HG03565 (cell line): Measurements from ENCODE around the gene TRAF7.

Experiments
- ATAC-seq: cut with Tn5 transposase; IDR thresholded peaks from one replicate; pipeline ENCODE4 v1.9.1; 2021; ENCODE audit warnings: mild to moderate bottlenecking, moderate library complexity; ENCODE audit not compliant: unreplicated experiment

TRAF7 gene

DNA sequence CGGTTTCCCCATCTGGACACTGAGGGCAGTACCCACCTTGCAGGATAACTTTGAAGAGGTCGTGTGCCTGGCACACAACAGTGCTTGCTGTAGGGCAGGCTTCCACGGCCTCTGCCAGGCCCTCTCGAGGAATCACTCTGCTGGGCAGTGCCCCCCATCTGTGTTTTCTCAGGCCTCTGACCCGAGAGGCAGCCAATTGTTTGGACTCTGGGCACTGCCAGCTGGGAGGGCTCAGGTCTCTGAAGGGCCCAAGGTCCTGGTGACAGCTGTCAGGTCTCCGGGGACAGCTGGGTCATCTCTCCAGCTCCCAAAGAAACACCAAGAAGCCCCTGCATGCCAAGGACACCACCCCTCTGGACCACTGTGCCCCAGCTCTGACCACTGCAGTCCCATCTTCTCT, 8.2 kb upstream of the TRAF7 start:
- no peak for ATAC-seq

DNA sequence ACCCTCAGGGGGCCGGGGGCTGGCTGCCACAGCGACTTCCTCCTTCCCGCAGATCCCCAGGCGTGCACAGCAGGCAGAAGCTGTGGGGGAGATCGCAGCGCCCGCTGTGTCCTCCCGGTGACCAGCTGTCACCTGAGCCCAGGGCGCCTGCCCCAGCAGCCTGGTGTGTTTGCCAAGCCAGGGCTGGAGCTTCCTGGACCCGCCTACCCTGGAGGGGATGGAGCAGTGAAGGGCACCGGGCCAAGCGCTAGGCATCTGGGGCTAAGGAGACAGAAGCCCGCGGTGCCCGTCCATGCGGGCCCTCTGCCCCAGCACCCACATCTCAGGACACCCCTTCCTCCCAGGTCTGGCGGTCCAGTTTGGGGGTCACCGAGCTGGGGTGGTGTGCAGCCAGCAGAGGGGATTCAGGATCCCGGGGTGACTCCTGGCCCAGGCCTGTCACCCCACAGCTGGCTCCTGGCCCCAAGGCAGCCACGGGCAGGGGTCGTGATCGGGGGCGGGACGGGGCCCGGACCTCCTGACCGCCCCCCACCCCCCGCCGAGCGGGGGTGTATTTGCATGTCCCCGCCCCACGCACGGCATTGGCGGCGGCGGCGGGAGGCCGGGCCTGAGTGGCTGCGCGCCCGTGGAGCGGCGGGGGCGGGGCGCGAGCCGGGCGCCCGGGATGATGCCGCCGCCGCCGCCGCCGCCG, 7.5 kb upstream of the TRAF7 start, which contains the start of gene RAB26:
TSS of gene RAB26 (plus strand) at position 645 of the 691 bp plus-strand sequence. CDS start 159 bp downstream, outside the sequence.
- ATAC-seq, result no peak

GRCh38 chr16:2148714-2149629, 6.6 kb upstream of the TRAF7 start:
- no peak for ATAC-seq

GRCh38 chr16:2149630-2150417, 5.8 kb upstream of the TRAF7 start:
- ATAC-seq, result no peak

GRCh38 chr16:2150418-2151187, 5.0 kb upstream of the TRAF7 start:
- no peak for ATAC-seq

DNA sequence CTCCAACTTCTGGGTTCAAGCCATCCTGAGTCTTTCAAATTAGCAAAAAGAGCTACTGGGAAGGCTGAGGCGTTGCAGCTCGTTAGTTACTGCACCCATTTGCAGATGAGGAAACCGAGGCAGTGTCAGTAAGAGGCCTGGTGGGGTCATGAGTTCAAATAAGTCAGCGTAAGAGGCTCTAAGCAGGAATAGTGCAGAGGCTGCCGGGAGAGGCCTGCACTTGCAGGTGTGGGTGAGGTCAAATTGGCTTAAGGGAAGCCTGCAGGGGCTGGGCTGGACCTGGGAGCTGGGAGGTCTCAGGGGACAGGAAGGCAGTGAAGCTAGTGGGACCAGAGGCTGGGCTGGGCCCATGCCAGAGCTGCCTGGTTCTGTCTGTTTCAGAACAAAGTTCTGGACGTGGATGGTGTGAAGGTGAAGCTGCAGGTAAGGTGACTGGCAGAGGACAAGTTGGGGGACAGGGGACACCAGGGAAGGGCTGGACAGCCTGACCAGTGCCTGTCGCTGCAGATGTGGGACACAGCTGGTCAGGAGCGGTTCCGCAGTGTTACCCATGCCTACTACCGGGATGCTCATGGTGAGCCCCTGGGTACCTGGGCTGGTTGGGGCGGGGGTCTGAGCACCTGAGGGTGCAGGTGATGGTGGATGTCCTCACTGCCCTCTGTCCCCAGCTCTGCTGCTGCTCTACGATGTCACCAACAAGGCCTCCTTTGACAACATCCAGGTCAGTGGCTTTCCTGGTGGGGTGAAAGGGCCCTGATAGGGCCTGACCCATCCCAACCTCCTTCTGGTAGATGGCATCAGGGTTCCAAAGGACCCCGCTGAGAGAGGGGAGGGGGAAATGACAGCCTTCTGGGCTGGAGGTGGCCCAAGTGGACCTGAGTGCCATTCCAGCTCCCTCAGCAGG, 4.1 kb upstream of the TRAF7 start:
- ATAC-seq, result no peak

DNA sequence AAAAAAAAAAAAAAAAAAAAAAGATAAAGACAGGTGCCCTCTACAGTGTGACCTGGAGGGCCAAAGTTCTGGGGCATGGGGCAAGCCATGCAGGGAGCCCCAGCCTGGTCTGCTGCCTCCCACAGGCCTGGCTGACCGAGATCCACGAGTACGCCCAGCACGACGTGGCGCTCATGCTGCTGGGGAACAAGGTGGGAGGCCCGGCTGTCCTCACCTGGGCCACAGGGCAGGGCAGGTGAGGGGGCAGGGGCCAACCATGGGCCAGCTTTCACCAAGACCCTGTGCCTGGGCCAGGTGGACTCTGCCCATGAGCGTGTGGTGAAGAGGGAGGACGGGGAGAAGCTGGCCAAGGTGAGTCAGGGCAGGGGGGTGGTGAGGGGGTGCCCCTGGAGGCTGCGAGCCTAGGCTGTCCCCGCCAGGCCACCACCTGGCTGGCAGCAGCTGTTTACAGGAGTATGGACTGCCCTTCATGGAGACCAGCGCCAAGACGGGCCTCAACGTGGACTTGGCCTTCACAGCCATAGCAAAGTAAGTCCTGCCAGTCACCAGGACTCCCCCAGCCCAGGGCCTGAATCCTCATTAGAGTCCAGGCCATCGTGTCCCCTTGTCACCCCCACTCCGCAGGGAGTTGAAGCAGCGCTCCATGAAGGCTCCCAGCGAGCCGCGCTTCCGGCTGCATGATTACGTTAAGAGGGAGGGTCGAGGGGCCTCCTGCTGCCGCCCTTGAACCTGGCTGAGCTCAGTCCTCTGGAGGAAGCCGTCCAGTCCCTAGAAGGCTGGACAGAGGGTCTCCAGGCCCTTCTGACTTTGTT, 2.7 kb upstream of the TRAF7 start:
- no peak for ATAC-seq

DNA sequence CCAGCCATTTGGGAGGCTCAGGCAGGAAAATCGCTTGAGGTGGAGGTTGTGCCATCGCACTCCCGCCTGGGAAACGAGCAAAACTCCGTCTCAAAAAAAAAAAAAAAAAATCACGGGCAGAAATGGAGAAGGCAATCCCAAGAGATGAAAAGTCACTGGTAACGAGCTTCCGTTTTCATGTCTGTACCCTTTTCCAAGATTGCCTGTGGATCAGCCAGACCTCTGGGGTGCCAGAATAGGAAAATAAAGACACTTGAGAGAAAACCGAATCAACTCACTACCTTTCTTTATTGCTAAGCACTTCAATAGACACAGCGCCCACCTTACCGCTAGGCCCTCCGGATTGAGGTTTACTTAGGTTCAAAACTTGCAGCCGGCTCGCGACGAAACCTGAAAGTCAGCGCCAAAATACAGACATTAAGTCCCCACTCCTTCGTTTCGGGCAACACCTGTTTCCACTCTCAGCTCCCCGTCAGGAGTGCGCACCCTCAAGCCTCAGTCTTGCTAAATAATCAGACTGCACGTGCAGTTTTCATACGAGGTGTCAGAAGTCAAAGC, 970 bp upstream of the TRAF7 start:
- ATAC-seq, result no peak

GRCh38 chr16:2155977-2156848, 631 bp downstream of the TRAF7 start:
- no peak for ATAC-seq

- no peak for ATAC-seq
Measured at GRCh38 chr16:2156849-2157224, 1.3 kb downstream of the TRAF7 start.

GRCh38 chr16:2157480-2158261, 2.1 kb downstream of the TRAF7 start:
- no peak for ATAC-seq

GRCh38 chr16:2158262-2158638, 2.7 kb downstream of the TRAF7 start:
- no peak for ATAC-seq

- no peak for ATAC-seq
Measured at GRCh38 chr16:2159175-2159838, 3.7 kb downstream of the TRAF7 start.

DNA sequence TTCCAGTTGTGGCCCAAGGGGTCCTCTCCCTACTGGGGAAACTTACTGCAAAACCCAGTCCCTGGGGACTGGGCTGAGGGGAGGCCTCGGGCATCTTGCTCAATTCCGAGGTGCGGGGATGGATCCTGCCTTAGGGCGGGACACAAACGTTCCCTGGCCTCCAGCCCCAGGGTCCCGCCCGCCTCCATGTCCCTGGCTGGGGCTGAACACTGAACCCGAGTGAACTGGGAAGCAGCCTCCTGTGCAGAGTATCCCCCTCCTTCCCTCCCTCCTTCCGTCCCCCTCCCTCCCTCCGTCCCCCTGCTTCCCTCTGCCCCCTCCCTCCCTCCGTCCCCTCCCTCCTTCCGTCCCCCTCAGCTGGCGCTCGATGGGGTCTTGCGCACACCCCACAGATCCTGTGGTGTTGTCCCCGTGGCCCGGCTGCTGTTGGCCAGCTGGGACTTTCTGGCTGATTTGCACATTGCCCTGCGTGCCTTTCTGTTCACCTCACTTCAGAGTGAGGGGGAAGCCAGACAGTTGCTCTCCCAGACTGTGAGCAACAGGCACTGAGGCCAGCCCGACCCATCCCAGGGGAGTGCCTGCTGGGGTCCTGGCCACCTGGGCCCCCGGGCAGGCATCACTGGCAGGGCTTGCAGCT, 5.5 kb downstream of the TRAF7 start:
- no peak for ATAC-seq

DNA sequence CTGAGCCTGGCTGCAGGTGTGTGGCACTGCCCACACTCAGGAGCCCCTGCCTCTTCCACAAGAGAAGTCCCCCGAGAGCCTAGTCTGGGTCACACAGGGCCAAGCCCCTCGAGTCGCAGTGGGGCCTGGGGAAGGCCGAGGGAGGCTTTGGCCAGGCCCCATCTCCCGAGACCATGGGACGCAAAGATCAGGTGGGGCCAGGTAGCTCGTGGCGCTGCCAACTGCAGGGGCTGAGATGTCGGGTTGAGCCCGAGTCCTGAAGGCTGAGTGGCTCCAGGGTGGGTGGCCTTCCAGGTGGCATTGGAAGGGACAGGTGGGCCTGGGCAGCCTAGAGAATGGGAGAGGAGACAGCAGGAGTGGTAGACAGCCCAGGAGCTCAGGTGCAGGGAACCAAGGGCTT, 6.3 kb downstream of the TRAF7 start:
- ATAC-seq, result no peak

DNA sequence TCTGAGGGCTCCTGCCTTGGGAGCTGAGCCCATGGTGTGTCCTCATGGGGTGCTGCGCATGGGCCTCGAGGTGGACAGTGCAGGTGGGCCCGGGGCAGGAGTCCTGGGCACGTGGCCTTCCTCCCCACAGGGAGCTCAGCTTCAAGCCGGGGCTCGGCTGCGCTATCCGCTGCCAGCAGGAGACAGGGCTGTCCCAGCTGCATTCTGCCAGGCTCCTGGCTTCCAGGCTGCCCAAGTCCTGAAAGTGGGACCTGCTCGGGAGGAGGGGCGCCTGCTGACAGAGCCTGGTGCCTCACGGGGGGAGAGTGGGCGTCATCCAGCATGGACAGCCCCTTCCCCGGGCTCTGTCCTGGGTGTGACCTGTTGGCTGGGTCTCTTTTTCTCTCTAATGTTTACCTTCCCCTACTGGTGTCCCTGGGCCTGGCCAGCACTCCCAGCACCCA, 7.1 kb downstream of the TRAF7 start:
- ATAC-seq, result no peak
